Measurements from ENCODE around the gene PDLIM1.

- TF ChIP-seq CTCF (conservative IDR thresholded peaks at IDR 0.05; ENCODE audit: low read length) (no peak), EZH2phosphoT487 (IDR thresholded peaks at IDR 0.05; ENCODE audit: borderline replicate concordance) (no peak)
Measured at GRCh38 chr10:95330966-95331453, 40.2 kb upstream of the PDLIM1 start.
